GM12875 (cell line): ENCODE measurements around the gene GPR55.

ENCODE experiments used
- H3K4me3 ChIP-seq: one replicate; pipeline ENCODE4 v1.5.1; 2011; ENCODE audit warnings: low read depth, low read length, control low read depth
- CTCF ChIP-seq: IDR thresholded peaks from 2 replicates; pipeline ENCODE4 v1.5.1; 2011; ENCODE audit warnings: low read depth, mild to moderate bottlenecking, control low read depth, inconsistent platforms, low read length, moderate library complexity, borderline replicate concordance; ENCODE audit not compliant: insufficient read depth

The GPR55 gene

GRCh38 chr2:230928701-230929380 is 3.8 kb upstream of the GPR55 start:
- no peak for TF ChIP-seq CTCF

DNA sequence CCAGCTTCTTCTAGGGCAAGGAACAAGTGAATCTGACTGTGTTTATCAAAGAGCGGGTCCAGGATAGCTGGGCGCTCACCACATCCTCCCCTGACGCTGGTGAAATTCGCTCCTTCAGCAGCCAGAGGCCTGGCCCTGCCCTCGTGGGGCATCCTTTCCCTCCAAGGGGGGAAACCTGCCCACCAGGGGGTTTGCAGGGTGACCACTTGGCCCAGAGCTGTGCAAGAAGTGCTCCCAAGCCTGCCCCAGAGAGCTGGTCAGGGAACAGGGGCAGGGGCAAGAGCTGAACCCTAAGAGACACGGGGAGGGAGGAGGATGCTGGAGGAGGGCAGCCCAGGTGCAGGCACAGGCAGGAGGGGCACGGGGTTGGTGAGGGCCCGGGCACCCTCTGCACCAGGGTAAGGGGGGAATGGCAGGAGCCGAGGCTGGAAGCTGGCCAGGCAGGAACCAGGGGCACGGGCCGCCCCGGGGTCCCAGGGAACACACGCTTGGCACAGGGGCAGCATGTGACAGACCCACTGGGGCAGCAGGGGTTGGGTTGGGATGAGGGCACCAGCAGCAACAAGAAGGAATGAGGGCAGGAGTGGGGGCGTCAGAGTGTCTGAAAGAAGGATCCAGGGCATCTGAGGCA is 2.8 kb upstream of the GPR55 start:
- no peak for TF ChIP-seq CTCF
- H3K4me3 ChIP-seq: no peak overlapping the region

More at GRCh38 chr2:230928701-230929380, 3.8 kb upstream of the GPR55 start:
- no peak overlapping the region for H3K4me3 ChIP-seq

GRCh38 chr2:230925879-230926765 is 1.1 kb upstream of the GPR55 start:
- peak; percentile 51; the same call in 1 of the 2 replicates for TF ChIP-seq CTCF
- peak overlapping the region; percentile 85 for H3K4me3 ChIP-seq

GRCh38 chr2:230925443-230925878 is 419 bp upstream of the GPR55 start:
- peak overlapping the region; percentile 85 for H3K4me3 ChIP-seq
- TF ChIP-seq CTCF: no peak

- peak overlapping the region; percentile 85 for H3K4me3 ChIP-seq
These were observed 961 bp downstream of the GPR55 start for GRCh38 chr2:230924092-230924469.

More at GRCh38 chr2:230924092-230924469, 961 bp downstream of the GPR55 start:
- TF ChIP-seq CTCF: no peak
